HCT116 (cell line): ENCODE data around the gene ENOX1. TPM values are rescaled to one million over a fixed set of nuclear protein-coding genes. Genes with fewer than 3 reads are reported as not detected.

Source experiments
- ATAC-seq: fragments of 200-7000 bp; cut with Tn5 transposase; 2 replicates; pipeline ENCODE4 v1.9.1; 2020; ENCODE audit warnings: mild to moderate bottlenecking, moderate library complexity
- BruUV-seq: library from RNA; stranded (reverse); fragments of 400-500 nt; replicated peaks from 2 replicates; lab custom pipeline; 2021; lab: Mats Ljungman, UMichigan
- CTCF ChIA-PET: fragments of 300-600 bp; sonication (Branson Sonifier 250); formaldehyde crosslinking; loops from one replicate; lab custom pipeline; 2021; ENCODE audit warnings: antibody characterized with exemption; lab: Charles Lee
- POLR2A ChIA-PET: fragments of 300-600, 350-600 bp; sonication (Branson Sonifier 250); formaldehyde crosslinking; loops from one replicate; lab custom pipeline; 2021; ENCODE audit warnings: antibody characterized with exemption; lab: Charles Lee
- RAD21 ChIA-PET, 2 experiments: fragments of 300-600 bp; sonication (Branson Sonifier 250); formaldehyde crosslinking; loops; one replicate each; lab custom pipeline; 2023; ENCODE audit warnings: low total read pairs in 2 of 2; ENCODE audit not compliant: uncharacterized antibody in 2 of 2, unreplicated experiment in 2 of 2, low non-redundant PET in 1 of 2; lab: Charles Lee
- DNase-seq: peaks from one replicate; pipeline ENCODE4 v3.0.0-alpha.2; 2010; ENCODE audit warnings: low read depth, low spot score
- H2AFZ ChIP-seq: fragments of 200-600 bp; shearing (Covaris generic), sonication (generic); 2 replicates; pipeline ENCODE4 v1.6.1; 2017; ENCODE audit warnings: low read depth, mixed run types, mixed read lengths, antibody characterized with exemption, low read length; ENCODE audit not compliant: poor library complexity, severe bottlenecking
- H3K27ac ChIP-seq: 2 replicates; pipeline ENCODE4 v1.5.1; 2012; ENCODE audit warnings: low read depth, low read length
- H3K27me3 ChIP-seq: fragments of 200-600 bp; sonication (generic); 2 replicates; pipeline ENCODE4 v1.6.1; 2016; ENCODE audit warnings: mixed run types, low read length, mixed read lengths; ENCODE audit not compliant: insufficient read depth
- H3K36me3 ChIP-seq, 2 experiments: fragments of 200-500 bp in 1 of 2; fragments of 200-600 bp in 1 of 2; sonication (Bioruptor generic) in 1 of 2; sonication (generic) in 1 of 2; 2 replicates each; pipeline versions ENCODE4 v1.5.1 to v1.6.1; 2014 to 2016; ENCODE audit warnings: low read length in 2 of 2, inconsistent platforms in 1 of 2, mixed read lengths in 1 of 2, mixed run types in 1 of 2; ENCODE audit not compliant: insufficient read depth in 2 of 2, control insufficient read depth in 1 of 2
- H3K4me1 ChIP-seq, 2 experiments: fragments of 200-600 bp in 1 of 2; sonication (generic) in 1 of 2; 2 replicates each; pipeline versions ENCODE4 v1.5.1 to v1.6.1; 2012 to 2017; ENCODE audit warnings: low read length in 2 of 2, inconsistent platforms in 1 of 2, mild to moderate bottlenecking in 1 of 2, mixed read lengths in 1 of 2, mixed run types in 1 of 2, moderate library complexity in 1 of 2; ENCODE audit not compliant: insufficient read depth in 2 of 2, control insufficient read depth in 1 of 2
- H3K4me2 ChIP-seq: fragments of 200-600 bp; sonication (generic); 2 replicates; pipeline ENCODE4 v1.6.1; 2017; ENCODE audit warnings: mixed run types, low read length, mixed read lengths
- H3K4me3 ChIP-seq, 2 experiments: fragments of 200-600 bp in 1 of 2; sonication (generic) in 1 of 2; replicated peaks in 1 of 2; 2 replicates each; pipeline ENCODE4 v1.5.1; 2011 to 2016; ENCODE audit warnings: low read length in 2 of 2, control low read depth in 1 of 2, low read depth in 1 of 2, mild to moderate bottlenecking in 1 of 2, mixed read lengths in 1 of 2, mixed run types in 1 of 2
- H3K79me2 ChIP-seq: fragments of 200-600 bp; sonication (generic); 2 replicates; pipeline ENCODE4 v1.6.1; 2017; ENCODE audit warnings: mild to moderate bottlenecking, mixed run types, low read length, moderate library complexity, mixed read lengths; ENCODE audit not compliant: insufficient read depth
- H3K9ac ChIP-seq: fragments of 200-600 bp; sonication (generic); 2 replicates; pipeline ENCODE4 v1.6.1; 2016; ENCODE audit warnings: low read length, mixed read lengths
- H3K9me2 ChIP-seq: fragments of 200-600 bp; sonication (generic), shearing (Covaris generic); 2 replicates; pipeline ENCODE4 v1.6.1; 2017; ENCODE audit warnings: mixed run types, mild to moderate bottlenecking, moderate library complexity; ENCODE audit not compliant: insufficient read depth
- H3K9me3 ChIP-seq, 2 experiments: fragments of 200-500 bp in 1 of 2; fragments of 200-600 bp in 1 of 2; sonication (Bioruptor generic) in 1 of 2; sonication (generic) in 1 of 2; 2 replicates each; pipeline ENCODE4 v1.6.1; 2014 to 2017; ENCODE audit warnings: low read length in 2 of 2, mixed read lengths in 2 of 2, inconsistent platforms in 1 of 2, low read depth in 1 of 2, mild to moderate bottlenecking in 1 of 2, mixed run types in 1 of 2, moderate library complexity in 1 of 2; ENCODE audit not compliant: control insufficient read depth in 1 of 2, insufficient read depth in 1 of 2
- H4K20me1 ChIP-seq: fragments of 200-600 bp; sonication (generic), shearing (Covaris generic); 2 replicates; pipeline ENCODE4 v1.6.1; 2017; ENCODE audit warnings: mixed run types, mild to moderate bottlenecking, moderate library complexity; ENCODE audit not compliant: insufficient read depth
- CBX3 ChIP-seq: IDR thresholded peaks from 2 replicates; pipeline ENCODE4 v1.6.1; 2012; ENCODE audit warnings: low read depth
- CEBPB ChIP-seq: IDR thresholded peaks from 2 replicates; pipeline ENCODE4 v1.6.1; 2012; ENCODE audit warnings: low read depth
- ELF1 ChIP-seq: IDR thresholded peaks from 2 replicates; pipeline ENCODE4 v1.6.1; 2012; ENCODE audit warnings: low read depth, borderline replicate concordance
- EZH2phosphoT487 ChIP-seq: fragments of 200-600 bp; IDR thresholded peaks from 2 replicates; pipeline ENCODE4 v1.6.1; 2018; ENCODE audit warnings: antibody characterized with exemption, borderline replicate concordance
- FOSL1 ChIP-seq: IDR thresholded peaks from 2 replicates; pipeline ENCODE4 v1.6.1; 2012; ENCODE audit warnings: low read depth
- JUND ChIP-seq: IDR thresholded peaks from 2 replicates; pipeline ENCODE4 v1.6.1; 2012
- MAX ChIP-seq: IDR thresholded peaks from 2 replicates; pipeline ENCODE4 v1.6.1; 2012
- SIN3A ChIP-seq: IDR thresholded peaks from 2 replicates; pipeline ENCODE4 v1.6.1; 2012; ENCODE audit warnings: low read depth
- SRF ChIP-seq: IDR thresholded peaks from 2 replicates; pipeline ENCODE4 v1.6.1; 2012; ENCODE audit warnings: low read depth
- TCF7L2 ChIP-seq: IDR thresholded peaks from 2 replicates; pipeline ENCODE4 v1.7.0; 2011; ENCODE audit warnings: borderline replicate concordance, inconsistent platforms; ENCODE audit not compliant: insufficient read depth, insufficient read length; ENCODE audit errors: extremely low read depth
- YY1 ChIP-seq: IDR thresholded peaks from 2 replicates; pipeline ENCODE4 v1.6.1; 2011; ENCODE audit warnings: low read length, low read depth, moderate library complexity, mild to moderate bottlenecking; ENCODE audit not compliant: insufficient replicate concordance; ENCODE audit errors: extremely low read depth
- intact Hi-C: fragments of 100-400 bp; cut with micrococcal nuclease; formaldehyde crosslinking; loops from 2 replicates; pipeline ENCODE4 v1.10.0; 2022
- total RNA-seq: library from RNA; stranded (reverse); gene quantifications from one replicate; pipeline ENCODE4 v1.2.1, GENCODE V29; 2021; ENCODE audit not compliant: unreplicated experiment
- TF ChIP-seq, protein P1 (sequence below): IDR thresholded peaks from 2 replicates; pipeline ENCODE4 v1.6.1; 2012; ENCODE audit warnings: low read depth
- TF ChIP-seq, protein P2 (sequence below), 3 experiments: fragments of 200-600 bp in 1 of 3; sonication (generic) in 1 of 3; IDR thresholded peaks in 2 of 3; conservative IDR thresholded peaks in 1 of 3; 2 replicates each; pipeline ENCODE4 v1.5.1; 2012 to 2017; ENCODE audit warnings: low read depth in 2 of 3, low read length in 2 of 3, antibody characterized with exemption in 1 of 3, borderline replicate concordance in 1 of 3, control low read depth in 1 of 3, mild to moderate bottlenecking in 1 of 3, mixed read lengths in 1 of 3, mixed run types in 1 of 3, moderate library complexity in 1 of 3; ENCODE audit not compliant: insufficient read depth in 1 of 3

ENOX1 gene
- total RNA-seq, 1 experiment from 2014 or later: 4.5 TPM

DNA sequence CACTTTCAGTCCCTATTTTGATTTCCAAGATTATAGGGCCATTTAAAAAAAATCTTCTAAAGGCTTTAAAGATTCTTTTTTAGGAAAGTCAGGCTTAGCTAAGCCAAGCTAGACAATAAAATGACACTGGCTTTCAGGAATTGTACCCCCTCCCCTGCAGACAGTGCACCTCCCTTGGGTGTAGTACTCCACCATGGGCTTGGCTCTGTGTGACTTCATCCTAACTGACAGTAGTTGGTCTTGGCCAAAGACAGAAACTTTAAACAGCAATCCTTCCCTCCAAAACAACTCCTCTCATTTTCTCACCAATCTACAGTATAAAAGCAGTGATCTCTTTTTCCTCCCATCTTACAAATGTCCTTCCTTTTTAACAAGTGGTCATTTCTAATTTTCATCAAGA is 480.4 kb downstream of the ENOX1 start:
- POLR2A ChIA-PET: no interaction called here
- no peaks in the 10 kb centered on the region for H3K9me2 ChIP-seq
- no peak overlapping the region for H2AFZ ChIP-seq
- DNase-seq: no peak
- CTCF ChIA-PET: no interaction called here
- no peaks in the 10 kb centered on the region for H3K36me3 ChIP-seq
- TF ChIP-seq, protein P1, sequence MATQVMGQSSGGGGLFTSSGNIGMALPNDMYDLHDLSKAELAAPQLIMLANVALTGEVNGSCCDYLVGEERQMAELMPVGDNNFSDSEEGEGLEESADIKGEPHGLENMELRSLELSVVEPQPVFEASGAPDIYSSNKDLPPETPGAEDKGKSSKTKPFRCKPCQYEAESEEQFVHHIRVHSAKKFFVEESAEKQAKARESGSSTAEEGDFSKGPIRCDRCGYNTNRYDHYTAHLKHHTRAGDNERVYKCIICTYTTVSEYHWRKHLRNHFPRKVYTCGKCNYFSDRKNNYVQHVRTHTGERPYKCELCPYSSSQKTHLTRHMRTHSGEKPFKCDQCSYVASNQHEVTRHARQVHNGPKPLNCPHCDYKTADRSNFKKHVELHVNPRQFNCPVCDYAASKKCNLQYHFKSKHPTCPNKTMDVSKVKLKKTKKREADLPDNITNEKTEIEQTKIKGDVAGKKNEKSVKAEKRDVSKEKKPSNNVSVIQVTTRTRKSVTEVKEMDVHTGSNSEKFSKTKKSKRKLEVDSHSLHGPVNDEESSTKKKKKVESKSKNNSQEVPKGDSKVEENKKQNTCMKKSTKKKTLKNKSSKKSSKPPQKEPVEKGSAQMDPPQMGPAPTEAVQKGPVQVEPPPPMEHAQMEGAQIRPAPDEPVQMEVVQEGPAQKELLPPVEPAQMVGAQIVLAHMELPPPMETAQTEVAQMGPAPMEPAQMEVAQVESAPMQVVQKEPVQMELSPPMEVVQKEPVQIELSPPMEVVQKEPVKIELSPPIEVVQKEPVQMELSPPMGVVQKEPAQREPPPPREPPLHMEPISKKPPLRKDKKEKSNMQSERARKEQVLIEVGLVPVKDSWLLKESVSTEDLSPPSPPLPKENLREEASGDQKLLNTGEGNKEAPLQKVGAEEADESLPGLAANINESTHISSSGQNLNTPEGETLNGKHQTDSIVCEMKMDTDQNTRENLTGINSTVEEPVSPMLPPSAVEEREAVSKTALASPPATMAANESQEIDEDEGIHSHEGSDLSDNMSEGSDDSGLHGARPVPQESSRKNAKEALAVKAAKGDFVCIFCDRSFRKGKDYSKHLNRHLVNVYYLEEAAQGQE: no peak
- TF ChIP-seq YY1: no peak
- TF ChIP-seq CEBPB: no peak
- no peak for TF ChIP-seq MAX
- TF ChIP-seq SIN3A: no peak
- no peak for TF ChIP-seq ELF1
- no peak for TF ChIP-seq SRF
- TF ChIP-seq, protein P2, sequence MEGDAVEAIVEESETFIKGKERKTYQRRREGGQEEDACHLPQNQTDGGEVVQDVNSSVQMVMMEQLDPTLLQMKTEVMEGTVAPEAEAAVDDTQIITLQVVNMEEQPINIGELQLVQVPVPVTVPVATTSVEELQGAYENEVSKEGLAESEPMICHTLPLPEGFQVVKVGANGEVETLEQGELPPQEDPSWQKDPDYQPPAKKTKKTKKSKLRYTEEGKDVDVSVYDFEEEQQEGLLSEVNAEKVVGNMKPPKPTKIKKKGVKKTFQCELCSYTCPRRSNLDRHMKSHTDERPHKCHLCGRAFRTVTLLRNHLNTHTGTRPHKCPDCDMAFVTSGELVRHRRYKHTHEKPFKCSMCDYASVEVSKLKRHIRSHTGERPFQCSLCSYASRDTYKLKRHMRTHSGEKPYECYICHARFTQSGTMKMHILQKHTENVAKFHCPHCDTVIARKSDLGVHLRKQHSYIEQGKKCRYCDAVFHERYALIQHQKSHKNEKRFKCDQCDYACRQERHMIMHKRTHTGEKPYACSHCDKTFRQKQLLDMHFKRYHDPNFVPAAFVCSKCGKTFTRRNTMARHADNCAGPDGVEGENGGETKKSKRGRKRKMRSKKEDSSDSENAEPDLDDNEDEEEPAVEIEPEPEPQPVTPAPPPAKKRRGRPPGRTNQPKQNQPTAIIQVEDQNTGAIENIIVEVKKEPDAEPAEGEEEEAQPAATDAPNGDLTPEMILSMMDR (IDR thresholded peaks at IDR 0.05 in 2 of 3, conservative IDR thresholded peaks at IDR 0.05 in 1 of 3; ENCODE audit: borderline replicate concordance in 1 of 3, insufficient read depth in 1 of 3, low read depth in 2 of 3, low read length in 2 of 3): no peak
- TF ChIP-seq FOSL1: no peak
- TF ChIP-seq TCF7L2: no peak
- TF ChIP-seq CBX3: no peak
- no peak for TF ChIP-seq JUND
- no peak for TF ChIP-seq EZH2phosphoT487
- no peaks in the 10 kb centered on the region for H4K20me1 ChIP-seq
- H3K4me3 ChIP-seq: no peak overlapping the region
- no peak overlapping the region for H3K4me2 ChIP-seq
- H3K4me1 ChIP-seq: no peaks in the 10 kb centered on the region
- RAD21 ChIA-PET: no interaction called here
- no peaks in the 10 kb centered on the region for H3K9me3 ChIP-seq
- H3K9ac ChIP-seq: no peak overlapping the region
- no peaks in the 10 kb centered on the region for H3K79me2 ChIP-seq
- BruUV-seq: no TSS peak
- intact Hi-C loops: no loop called here
- no peaks in the 10 kb centered on the region; the same call in 1 of the 2 replicates for H3K27me3 ChIP-seq
- no peak overlapping the region for H3K27ac ChIP-seq
- ATAC-seq: no peak
